Stomach (tissue), 9 donors: ENCODE data around the gene GLTPD2. TPM values are rescaled to one million over a fixed set of nuclear protein-coding genes. Genes with fewer than 3 reads are reported as not detected.
A peak's percentile ranks its signal among the peaks of the same experiment; 100 is the strongest.

ENCODE experiments used
- DNase-seq, 2 donors: peaks; one replicate each; pipeline versions ENCODE4 v3.0.0 to v3.0.0-alpha.2; 2013 to 2019
- H3K27ac ChIP-seq, 5 donors: fragments of 200-600 bp in 4 of 5; sonication (generic) in 4 of 5; one replicate each; pipeline ENCODE4 v1.5.1; 2013 to 2019; ENCODE audit warnings: mild to moderate bottlenecking in 1 of 5, moderate library complexity in 1 of 5
- H3K27me3 ChIP-seq, 3 donors: fragments of 200-600 bp; sonication (generic); one replicate each; pipeline ENCODE4 v1.5.1; 2017 to 2019; ENCODE audit warnings: mixed run types in 1 of 3
- H3K36me3 ChIP-seq, 4 donors: fragments of 200-600 bp; sonication (generic); 1 replicate in 3 of 4; 2 replicates in 1 of 4; pipeline ENCODE4 v1.5.1; 2016 to 2019
- H3K4me1 ChIP-seq, 4 donors: fragments of 200-600 bp; sonication (generic); one replicate each; pipeline ENCODE4 v1.5.1; 2016 to 2019
- H3K4me3 ChIP-seq, 4 donors: fragments of 200-600 bp; sonication (generic) in 3 of 4; one replicate each; pipeline ENCODE4 v1.5.1; 2016 to 2019; ENCODE audit warnings: mild to moderate bottlenecking in 1 of 4
- H3K9me3 ChIP-seq, 4 donors: fragments of 200-600 bp; sonication (generic); one replicate each; pipeline ENCODE4 v1.5.1; 2016 to 2019
- CTCF ChIP-seq, 7 experiments: fragments of 450-650 bp in 4 of 7; fragments of 200-600 bp in 3 of 7; sonication (generic) in 3 of 7; IDR thresholded peaks; one replicate each; pipeline ENCODE4 v1.5.1; 2016 to 2019; ENCODE audit warnings: antibody characterized with exemption in 7 of 7, control low read depth in 2 of 7, mild to moderate bottlenecking in 1 of 7
- EP300 ChIP-seq: sonication (generic); formaldehyde crosslinking; IDR thresholded peaks from one replicate; pipeline ENCODE4 v1.6.1; 2017; ENCODE audit warnings: antibody characterized with exemption
- POLR2A ChIP-seq, 4 donors: fragments of 450-650 bp; IDR thresholded peaks; one replicate each; pipeline ENCODE4 v1.6.1; 2016; ENCODE audit warnings: antibody characterized with exemption in 4 of 4, control low read depth in 2 of 4, mild to moderate bottlenecking in 1 of 4, moderate library complexity in 1 of 4
- POLR2AphosphoS5 ChIP-seq, 3 donors: sonication (generic); formaldehyde crosslinking; IDR thresholded peaks; one replicate each; pipeline ENCODE4 v1.6.1; 2016; ENCODE audit warnings: antibody characterized with exemption in 3 of 3
- WGBS, 5 donors: extraction: QIAGEN DNeasy Blood & Tissue Kit in 3 of 5; methylation state at CpG; one replicate each; pipeline versions ENCODE4 v1.1.5 to v1.1.7; 2013 to 2018; 5-methylcytosine and 5-hydroxymethylcytosine counted together
- intact Hi-C: fragments of 100-400 bp; cut with DNase I; formaldehyde crosslinking; loops from one replicate; pipeline ENCODE4 v1.15.1; 2023; ENCODE audit warnings: low total_unique reads
- polyA plus RNA-seq, 3 donors: library from polyadenylated mRNA; stranded (reverse); fragments of 200-250 nt; gene quantifications; one replicate each; pipeline ENCODE4 v1.2.3, GENCODE V29; 2013
- total RNA-seq, 5 donors: library from RNA; depleted of rRNA; stranded (reverse); fragments of >200 nt; gene quantifications; one replicate each; pipeline versions ENCODE4 v1.1.0 to v1.2.3, GENCODE V29; 2014 to 2016
- donor health status: healthy with polysubstance abuse.
- donor health status: Bipolar disorder and iron deficiency.
- donor health status: healthy.

The GLTPD2 gene
- total and polyA plus RNA-seq, 8 donors, result 0.15 TPM; not detected in 7

GRCh38 chr17:4807605-4808377 is 19.0 kb downstream of the GLTPD2 start:
- Histone ChIP-seq H3K4me3 (peak overlapping the region; percentile 83 to 95 (median 85)), H3K27me3 (no peaks in the 10 kb centered on the region), H3K27ac (peak overlapping the region in 4 of 5 donors; percentile 81 to 84 (median 82)), H3K36me3 (peaks cover 0 to 27% (median 19%) of the 10 kb centered on the region in 4 donors), H3K9me3 (no peaks in the 10 kb centered on the region), H3K4me1 (peaks cover 12 to 26% (median 23%) of the 10 kb centered on the region in 4 donors)
- intact Hi-C loops, result no loop called here
- no peak for DNase-seq
- TF ChIP-seq CTCF (IDR thresholded peaks at IDR 0.05), result no peak
- no peak for TF ChIP-seq EP300
- no peak for TF ChIP-seq POLR2A (IDR thresholded peaks at IDR 0.05)
- TF ChIP-seq POLR2AphosphoS5 (IDR thresholded peaks at IDR 0.05), result no peak
- WGBS, 5 donors, result 14 to 31% (median 24%) methylated on average over 25 to 32 of the region's 32 CpGs

- peaks cover 0 to 27% (median 19%) of the 10 kb centered on the region in 4 donors for H3K36me3 ChIP-seq
- no peaks in the 10 kb centered on the region for H3K9me3 ChIP-seq
- 19 to 55% (median 30%) methylated on average over 6 of the region's 6 CpGs for WGBS, 5 donors
- peak; percentile 48 to 80 for DNase-seq
- intact Hi-C loops, result no loop called here
- no peaks in the 10 kb centered on the region for H3K27me3 ChIP-seq
- no peak for TF ChIP-seq POLR2AphosphoS5 (IDR thresholded peaks at IDR 0.05)
- TF ChIP-seq POLR2A (IDR thresholded peaks at IDR 0.05), result no peak
- no peak for TF ChIP-seq EP300
- no peak for TF ChIP-seq CTCF (IDR thresholded peaks at IDR 0.05)
- H3K4me1 ChIP-seq, result peaks cover 12 to 26% (median 23%) of the 10 kb centered on the region in 4 donors
- peak overlapping the region in 1 of 5 donors; percentile 83 for H3K27ac ChIP-seq
- peak overlapping the region; percentile 83 to 95 (median 85) for H3K4me3 ChIP-seq
These were observed 19.6 kb downstream of the GLTPD2 start for GRCh38 chr17:4808378-4808767.

GRCh38 chr17:4810696-4811290 is 22.0 kb downstream of the GLTPD2 start:
- no peaks in the 10 kb centered on the region for H3K27me3 ChIP-seq
- H3K27ac ChIP-seq, result no peak overlapping the region
- H3K36me3 ChIP-seq, result peaks cover 3 to 44% (median 34%) of the 10 kb centered on the region in 4 donors
- H3K4me1 ChIP-seq, result peaks cover 12 to 24% (median 23%) of the 10 kb centered on the region in 4 donors
- DNase-seq, result no peak
- no peak for TF ChIP-seq POLR2A (IDR thresholded peaks at IDR 0.05)
- no peak for TF ChIP-seq POLR2AphosphoS5 (IDR thresholded peaks at IDR 0.05)
- no peak for TF ChIP-seq EP300
- TF ChIP-seq CTCF (IDR thresholded peaks at IDR 0.05), result no peak
- intact Hi-C loops, result loop anchor here (10.0 kb wide), 1 partner anchor 64 kb away; no protein-coding TSS in a partner anchor
- no peak overlapping the region for H3K4me3 ChIP-seq
- no peaks in the 10 kb centered on the region for H3K9me3 ChIP-seq
- WGBS, 5 donors, result 64 to 79% (median 76%) methylated on average over 12 to 13 of the region's 13 CpGs

- Histone ChIP-seq H3K4me1 (peaks cover 12 to 18% (median 17%) of the 10 kb centered on the region in 4 donors), H3K4me3 (no peak overlapping the region), H3K27me3 (no peaks in the 10 kb centered on the region), H3K27ac (no peak overlapping the region), H3K36me3 (peaks cover 9 to 51% (median 40%) of the 10 kb centered on the region in 4 donors), H3K9me3 (no peaks in the 10 kb centered on the region)
- TF ChIP-seq POLR2A (IDR thresholded peaks at IDR 0.05) (no peak), EP300 (no peak), POLR2AphosphoS5 (IDR thresholded peaks at IDR 0.05) (no peak), CTCF (IDR thresholded peaks at IDR 0.05) (no peak)
- intact Hi-C loops, result loop anchor here (10.0 kb wide), 1 partner anchor 63 kb away; no protein-coding TSS in a partner anchor
- 82 to 95% (median 93%) methylated on average over 12 of the region's 12 CpGs for WGBS, 5 donors
- DNase-seq, result no peak
These were observed 22.7 kb downstream of the GLTPD2 start for GRCh38 chr17:4811471-4811870.
